Globus pallidus (tissue), 1 donor: ENCODE results near the gene RALGDS.

Experiments
- DNase-seq: peaks from one replicate; pipeline ENCODE4 v3.0.0-alpha.2; 2015; ENCODE audit warnings: low spot score

RALGDS gene

DNA sequence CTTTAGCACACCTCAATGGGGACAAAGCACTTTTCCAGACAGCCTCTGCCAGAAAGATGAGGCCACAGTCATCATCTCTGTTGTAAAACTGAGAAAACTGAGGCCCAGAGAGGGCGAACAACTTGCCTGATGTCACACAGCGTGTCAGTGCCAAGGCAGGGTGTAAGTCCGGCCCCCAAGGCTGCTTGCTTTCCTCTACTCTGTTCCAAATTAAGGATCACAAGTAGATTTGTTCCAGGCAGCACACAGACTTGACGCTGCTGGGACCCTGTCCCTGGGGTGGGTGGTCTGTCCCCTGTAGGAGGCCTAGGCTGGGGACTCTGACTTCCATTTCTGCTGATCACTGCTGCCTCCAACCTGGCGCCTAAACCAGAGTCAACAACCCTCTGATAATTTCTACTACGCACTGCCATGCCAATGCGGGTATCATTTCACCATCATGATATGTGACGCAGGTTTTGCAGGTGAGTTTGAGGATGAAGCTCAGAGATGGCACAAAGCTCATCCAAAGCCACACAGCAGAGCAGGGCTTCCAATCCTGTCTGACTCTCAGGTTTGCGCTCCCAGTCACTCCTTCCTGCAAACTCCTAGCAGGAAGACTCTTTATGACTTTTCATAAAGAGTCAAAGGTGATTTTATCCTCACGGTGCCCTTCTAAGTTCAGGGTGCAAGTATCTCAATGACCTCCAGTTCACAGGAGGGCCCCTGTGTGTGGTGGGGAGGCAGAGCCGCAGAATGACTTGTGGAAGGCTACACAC lies 13.5 kb upstream of the RALGDS start:
- no peak for DNase-seq

DNA sequence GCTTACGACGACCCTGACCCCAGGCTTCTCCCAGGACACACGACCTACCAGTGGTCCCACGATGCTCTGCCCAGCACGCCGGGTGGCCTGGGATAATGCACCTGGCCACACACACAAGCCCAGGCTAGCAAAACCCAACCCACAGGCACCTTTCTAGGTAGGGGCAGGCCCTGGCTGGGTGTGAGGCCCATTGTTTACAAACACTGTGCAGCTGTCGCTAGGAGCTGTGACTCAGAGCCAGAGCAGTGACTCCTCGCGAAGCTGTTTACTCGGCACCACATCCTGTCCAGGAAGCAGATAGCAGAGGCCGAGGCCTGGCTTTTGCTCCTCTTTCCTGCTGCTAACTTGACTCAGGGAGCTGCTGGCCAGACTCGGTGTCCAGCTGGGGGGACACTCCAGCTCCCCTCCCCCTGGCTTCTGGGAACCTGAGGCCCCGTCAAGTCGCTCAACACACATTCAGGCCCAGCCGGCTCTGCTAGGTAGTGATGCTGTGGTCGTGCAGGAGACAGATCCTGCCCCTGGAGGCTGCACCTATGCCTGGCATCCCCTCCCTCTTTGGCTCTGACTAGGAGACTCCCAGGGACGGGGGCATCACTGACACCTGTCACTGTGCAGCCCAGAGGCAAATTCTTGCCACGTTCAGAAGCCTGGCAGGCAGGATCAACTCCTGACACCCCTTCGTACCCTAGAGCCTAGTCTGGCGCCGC lies 12.8 kb upstream of the RALGDS start:
- DNase-seq, result peak; percentile 90

DNA sequence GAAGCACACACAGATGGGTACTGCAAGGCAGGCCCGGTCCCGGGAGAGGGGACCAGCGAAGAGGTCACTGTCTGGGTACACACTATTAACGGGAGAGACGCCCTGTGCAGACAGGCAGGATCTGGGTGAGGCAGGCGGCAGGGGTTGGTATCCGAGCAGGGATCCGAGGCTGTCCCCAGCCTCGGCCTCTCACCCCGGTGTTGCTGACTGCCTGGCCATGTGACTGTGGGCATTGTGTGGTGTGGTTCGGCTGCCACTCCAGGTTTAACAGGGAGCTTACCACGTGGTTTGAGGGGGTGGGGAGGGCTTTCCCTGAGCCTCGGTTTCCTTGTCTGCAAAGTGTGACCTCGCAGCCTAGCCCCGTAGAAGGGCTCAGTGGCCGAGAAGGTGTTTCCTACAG lies 11.1 kb upstream of the RALGDS start:
- peak; percentile 48 for DNase-seq

DNA sequence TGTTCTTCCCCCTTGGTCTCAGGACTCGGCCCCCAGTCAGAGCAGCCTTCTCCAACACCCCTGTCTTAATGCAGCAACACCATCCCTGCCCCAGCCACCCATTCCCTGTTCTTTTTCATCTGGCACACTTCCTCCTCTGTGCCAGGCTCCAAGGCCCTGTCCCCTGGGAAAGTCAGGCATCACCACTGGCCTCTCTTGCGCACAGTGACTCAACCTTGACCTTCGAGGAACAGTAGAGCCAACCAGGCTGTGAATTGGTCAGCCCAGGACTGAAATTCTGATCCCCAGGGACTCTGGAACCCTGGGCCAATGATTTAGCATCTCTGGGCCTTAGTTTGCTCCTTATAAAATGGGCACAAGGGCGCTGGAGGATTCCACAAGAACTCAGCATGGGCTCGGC lies 10.5 kb upstream of the RALGDS start:
- DNase-seq, result peak; percentile 8

DNA sequence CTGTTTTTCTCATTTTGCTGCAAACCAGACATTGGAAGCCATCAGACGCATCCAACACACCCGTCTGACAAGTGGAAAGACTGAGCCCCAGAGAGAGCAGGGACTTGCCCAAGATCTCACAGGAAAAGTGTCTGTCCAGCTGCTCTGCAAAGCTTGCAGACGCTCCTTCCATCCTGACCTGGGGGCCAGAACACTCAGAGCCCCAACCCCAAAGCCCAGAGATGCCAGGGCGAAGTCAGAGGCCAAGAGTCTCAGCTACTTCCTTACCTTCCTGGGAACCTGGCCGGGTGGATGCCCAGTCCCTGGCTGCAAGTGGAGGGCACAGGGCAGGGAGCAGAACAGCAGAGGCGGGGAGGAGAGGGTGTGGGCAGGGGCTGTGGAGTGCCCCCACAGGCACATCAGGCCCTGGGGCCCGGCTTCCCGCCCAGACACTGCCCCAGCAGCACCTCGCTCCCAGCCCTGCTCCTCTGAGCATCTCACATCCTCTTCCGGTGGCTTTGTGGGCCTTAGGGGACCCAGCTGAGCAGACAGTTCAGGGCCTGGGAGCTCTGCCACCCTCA lies 9.7 kb upstream of the RALGDS start:
- peak; percentile 7 for DNase-seq

DNA sequence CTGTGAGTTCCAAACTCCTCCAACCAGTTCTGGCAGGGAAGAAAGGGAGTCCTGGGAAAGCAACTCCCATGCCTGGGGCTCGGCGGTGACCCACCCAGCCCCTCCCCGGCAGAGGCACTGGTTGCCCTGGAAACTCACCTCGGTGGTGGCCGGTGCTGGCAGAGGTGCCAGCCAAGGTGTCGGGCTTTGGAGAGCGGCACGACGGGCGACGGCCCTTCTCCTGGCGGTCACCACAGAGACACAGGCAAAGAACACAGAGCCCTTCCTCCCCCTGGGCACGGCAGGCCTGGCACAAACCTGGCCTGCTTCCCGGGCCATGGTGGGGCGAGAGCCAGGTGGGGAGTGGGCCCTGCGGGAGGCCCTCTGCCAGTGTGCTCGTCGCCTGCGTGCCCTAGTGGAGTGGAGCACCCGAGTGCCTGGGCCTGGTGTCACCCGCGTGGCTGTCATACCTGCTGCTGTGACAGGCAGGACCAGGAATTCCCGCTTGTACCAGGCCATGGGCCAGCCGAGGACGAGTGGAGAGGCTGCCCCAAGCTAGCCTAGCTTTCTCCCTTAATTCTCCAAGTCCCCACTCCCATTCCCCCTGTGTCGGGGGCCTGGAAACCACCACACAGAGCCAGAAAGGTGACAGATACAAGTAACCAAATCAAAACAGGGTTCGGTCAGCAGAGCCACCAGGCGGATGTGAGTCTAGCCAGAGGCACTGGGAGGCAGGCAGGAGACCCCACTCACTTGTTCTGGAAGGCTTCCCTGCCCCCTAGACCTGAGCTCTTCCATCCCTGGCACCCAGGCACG lies 8.2 kb upstream of the RALGDS start:
- DNase-seq, result peak; percentile 58

DNA sequence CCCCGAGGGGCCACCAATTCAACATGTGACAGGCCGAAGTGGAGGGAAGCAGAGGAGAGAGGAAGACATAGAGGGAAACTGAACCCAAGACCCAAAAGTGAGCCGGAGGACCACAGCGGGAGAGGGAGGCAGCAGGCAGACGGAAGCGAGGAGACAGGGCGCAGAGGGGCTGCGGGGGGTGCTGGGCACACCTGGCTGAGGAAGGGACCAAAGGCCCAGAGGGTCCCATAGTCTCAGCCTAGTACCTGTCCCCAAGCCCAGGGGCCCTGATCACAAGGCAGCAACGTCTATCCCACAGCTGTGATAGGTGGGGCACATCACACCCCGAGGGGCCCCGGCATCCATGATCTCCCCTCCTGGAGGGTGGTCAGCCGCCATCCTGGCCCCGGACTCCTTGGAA lies 7.1 kb upstream of the RALGDS start:
- DNase-seq, result no peak

DNA sequence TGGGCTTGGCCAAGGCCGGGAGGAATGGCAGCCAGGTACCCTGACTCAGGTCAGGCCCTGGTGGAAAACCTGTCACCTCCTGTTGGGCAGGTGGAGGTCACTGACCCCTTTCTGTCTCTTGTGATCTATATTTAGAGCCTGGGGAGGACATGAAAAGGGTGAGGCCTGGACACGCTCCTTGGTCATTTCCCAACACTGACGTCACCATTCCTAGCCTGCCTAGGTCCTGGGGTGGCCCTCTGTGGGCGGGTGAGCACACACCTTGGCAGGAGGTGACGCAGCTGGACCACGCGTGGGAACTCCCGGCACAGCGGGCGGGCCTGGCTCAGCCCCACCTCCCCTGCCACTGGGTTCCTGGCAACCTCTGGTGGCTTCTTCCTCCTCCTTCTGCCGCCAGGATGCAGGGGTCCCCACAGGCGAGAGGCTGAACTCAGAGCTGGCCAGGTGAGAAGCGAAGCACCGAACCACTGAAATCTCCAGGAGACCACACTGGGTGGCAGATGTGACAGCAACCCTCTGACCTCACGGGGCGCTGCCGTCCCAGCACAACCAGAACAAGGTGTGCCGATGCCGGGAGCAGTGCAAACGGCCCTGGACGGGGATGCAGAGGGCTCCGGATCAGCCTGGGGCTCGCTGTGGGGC lies 6.4 kb upstream of the RALGDS start:
- peak; percentile 28 for DNase-seq

DNA sequence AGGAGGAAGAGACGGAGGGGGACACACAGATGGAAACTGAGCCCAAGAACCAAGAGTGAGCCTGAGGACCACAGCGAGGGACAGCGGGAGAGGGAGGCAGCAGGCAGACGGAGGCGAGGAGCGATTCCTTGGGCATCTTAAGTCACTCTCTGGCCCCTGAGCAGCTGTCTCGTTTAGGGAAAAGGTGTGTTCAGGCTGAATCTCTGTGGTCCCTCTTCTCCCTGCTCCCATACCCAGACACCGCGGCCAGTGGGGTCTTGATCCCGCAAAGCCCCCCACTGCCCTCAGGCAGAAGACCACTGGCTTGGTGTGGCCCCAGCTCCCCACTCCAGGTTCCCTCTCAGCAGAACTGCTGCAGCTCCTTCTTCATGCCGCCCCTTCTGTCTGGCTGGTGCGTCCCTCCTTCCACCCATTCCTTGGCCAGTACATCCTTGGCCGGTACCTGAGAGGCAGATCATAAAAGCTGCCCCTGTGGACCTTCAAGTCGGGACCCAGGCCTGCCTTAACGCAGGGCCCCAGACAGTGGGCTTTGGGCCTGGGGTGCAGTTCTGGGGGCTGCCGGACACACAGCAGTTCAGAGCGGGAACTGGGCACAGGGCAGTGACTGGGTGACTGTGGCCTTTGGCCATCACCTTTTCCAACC lies 5.8 kb upstream of the RALGDS start:
- DNase-seq, result peak; percentile 7

DNA sequence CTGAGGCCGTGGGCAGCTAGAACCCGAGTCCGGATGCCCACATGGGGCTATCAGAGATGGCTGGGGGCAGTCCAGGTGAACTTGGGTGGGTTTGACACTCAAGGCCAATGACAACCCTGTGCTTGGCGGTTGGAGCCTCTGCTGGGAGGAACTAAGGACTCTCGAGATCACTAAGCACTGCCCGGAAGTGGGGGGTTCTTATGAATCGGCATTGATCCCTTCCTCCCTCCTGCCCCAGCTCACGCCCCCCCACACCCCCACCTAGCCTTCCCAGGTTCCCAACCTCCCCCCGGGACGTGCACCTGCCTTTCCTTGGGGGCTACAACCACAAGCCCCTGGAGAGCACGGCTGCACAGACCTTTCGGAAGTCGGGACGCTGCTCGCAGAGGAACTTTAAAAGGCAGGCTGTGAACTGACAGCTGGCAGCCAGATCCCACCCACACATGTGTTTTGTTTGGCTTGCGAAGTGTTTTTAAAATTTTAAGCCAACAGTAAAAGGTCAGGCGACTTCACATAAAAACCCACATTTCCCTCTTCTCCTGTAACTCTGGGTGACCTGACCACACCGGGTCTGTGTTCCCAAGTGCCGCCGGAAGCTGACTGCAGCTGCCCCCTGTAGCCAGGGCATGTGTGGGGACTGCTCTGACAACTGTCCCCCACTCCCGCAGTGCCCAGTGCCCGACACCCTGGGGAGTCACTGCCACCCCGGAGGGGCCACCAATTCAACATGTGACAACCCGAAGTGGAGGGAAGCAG lies 5.1 kb upstream of the RALGDS start:
- DNase-seq, result peak; percentile 47

DNA sequence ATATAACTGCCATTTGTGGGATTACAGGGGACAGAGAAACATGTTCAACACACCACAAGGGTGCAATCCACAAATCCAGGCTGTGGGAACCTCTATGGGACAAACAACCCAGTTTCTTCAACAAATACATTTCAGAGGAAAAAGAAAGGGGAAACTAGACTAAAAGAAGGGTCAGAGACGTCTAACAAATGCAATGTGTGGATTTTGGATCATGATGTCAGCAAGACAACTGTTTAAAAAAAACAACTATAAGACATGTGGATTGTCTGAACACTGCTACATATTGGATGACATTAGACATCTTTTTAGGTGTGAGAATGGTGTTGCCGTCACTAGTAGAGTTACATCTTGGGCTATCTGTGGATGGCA lies 3.9 kb upstream of the RALGDS start:
- no peak for DNase-seq

DNA sequence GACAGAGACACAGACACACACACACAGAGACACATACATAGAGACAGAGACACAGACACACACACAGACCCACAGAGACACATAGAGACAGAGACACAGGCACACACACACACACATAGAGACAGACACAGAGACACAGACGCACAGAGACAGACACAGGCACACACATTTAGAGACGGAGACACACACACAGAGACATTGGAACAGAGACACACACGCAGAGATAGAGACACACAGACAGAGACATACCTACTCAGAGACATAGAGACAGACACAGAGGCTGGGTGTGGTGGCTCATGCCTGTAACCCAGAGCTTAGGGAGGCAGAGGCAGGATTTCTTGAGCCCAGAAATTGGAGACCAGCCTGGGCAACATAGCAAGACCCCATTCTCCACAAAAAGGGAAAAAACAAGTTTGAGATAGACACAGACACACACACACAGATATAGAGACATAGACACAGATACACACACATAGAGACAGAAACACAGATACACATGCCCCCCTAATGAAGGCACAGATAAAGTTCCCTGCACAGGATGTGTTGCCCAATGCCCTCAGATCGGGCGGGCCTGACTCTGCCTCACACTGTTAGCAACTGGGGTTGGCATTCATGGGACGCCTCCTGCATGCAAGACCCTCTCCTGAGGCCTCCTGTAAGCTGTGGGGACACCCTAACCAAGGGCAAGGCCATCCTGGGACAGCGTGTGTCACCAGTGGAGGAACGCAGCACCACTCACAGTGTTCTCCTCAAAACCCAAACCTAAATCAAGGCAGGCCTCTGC lies 3.3 kb upstream of the RALGDS start:
- no peak for DNase-seq

DNA sequence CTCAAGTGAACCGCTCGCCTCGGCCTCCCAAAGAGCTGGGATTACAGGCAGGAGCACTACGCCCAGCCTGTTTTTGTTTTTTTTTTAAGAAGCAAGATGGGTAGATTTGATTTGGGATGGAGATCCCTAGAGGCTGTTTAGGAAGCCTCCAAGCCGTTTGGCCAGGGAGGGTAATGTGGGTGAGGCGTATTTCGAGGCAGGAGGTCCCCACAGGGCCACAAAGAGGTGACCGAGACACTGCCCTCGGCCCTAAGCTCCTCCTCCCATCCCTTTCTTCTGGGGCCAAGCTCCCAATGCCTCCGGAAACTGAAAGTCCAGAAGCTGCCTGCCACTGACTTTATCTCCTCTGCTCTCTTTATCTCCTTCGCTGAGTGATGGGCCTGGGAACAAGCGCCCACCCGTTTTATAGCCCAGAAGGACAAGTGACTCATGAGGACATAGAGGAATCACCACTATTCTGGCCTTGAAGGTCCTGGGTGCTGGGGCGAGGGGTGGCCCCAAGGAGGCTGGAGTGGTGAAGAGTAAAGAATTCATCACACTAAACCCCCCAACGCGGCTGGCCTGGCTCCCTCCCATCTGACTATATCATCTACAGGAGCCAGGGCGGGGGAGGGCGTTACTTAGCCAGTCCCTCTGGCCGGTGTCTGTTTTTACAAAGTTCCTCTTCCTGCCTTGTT lies 2.0 kb upstream of the RALGDS start:
- DNase-seq, result peak; percentile 20

DNA sequence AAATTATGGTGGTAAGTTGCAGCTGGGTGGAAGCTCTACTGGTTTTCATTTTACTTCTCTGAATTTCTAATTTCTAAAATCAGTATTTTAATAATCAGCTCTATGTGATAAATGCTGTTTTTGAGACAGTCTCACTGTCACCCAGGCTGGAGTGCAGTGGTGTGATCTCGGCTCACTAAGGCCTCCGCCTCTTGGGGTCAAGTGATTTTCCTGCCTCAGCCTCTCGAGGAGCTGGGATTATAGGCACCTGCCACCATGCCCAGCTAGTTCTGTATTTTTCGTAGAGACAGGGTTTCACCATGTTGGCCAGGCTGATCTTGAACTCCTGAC lies 1.5 kb upstream of the RALGDS start:
- no peak for DNase-seq

DNA sequence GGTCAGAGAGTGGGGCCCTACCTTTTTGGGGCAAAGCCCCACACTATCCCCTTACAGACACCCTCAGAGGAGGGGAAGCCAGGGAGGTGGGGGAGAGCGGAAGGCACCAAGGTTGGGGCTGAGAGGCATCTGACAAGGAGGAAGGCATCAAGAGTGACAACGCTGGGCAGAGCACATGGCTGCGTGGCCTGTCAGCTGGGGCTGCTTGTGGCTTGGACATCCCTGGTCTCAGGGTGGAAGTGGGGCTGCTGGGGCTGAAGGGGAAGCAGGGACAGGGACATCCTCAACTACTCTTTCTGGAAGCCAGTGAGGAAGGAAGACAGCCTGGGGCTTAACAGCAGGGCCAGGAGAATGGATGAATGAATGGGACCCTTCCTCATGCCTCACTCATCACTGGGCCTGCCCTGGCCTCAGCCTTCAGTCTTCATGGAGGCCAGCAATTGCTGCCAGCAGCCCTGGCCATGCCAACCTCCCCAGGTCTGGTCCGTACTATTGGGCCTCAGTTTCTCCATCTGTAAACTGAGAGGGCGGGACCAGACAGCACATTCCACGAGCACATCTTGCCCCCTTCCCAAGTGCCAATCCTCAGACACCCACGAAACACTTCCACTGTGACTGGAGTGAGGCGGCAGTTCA lies 993 bp upstream of the RALGDS start:
- peak; percentile 17 for DNase-seq

DNA sequence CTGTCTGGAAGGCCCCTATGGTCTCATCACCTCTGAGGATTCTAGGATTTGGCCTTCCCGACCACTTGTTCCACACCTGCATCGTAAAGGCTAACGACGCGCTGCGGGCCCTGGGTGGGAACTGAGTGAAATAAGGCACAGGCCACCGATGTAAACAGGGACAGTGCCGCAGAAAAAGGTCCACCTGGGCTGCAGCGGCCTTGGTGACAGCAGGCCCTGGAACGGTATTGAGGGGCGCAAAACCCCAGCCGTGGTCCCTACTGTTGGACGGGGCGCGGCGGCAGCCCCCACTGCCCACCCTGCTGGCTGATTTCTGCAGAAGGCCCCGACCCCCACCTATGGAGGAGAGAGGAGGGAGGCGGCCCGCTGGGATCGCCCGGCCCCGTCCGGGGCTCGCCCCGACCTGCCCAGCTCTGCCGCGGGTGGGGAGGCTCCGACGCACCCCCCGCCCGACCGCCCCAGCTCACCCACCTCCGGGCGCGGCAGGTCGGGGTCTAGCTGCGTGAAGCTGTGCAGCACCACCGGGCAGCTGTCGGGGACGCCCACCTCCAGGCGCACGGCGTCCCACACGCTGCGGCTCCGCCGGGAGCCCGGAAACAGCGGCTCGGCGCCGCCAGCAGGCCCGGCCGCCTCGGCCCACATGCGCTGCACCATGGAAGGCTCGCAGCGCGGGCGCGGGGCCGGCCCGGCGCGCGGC lies 391 bp downstream of the RALGDS start:
- no peak for DNase-seq

DNA sequence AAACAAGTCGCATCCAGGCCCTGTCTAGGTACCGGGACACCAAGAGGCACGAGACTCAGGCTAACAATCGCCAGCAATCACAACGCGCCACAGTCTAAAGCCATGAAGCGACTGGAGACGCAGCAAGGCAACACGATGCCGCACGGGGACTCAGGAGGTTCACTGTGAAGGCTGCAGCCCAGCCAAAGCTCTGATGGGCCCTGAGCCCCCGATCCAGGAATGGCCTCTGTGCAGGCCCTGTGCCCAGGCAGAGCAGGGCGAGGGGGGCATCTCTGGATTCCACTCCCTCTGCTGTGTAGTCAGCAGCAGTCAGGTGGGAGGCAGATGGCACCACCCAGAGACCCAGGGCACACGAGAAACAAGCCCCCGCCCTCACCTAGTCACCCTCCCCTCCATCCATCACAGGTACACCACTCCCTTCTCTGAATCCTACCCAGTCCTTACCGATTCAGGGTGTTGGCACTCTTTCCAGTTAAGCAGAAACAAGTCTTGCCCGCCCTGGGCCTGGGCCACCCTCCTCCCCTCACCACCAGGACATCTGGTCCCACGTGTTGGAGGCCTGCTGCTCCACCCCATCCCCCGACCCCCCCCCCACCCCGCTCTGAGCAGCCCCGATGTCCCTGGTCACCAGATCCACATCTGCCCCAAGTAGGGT lies 1.1 kb downstream of the RALGDS start:
- no peak for DNase-seq
